Measurements from ENCODE around the gene GPR15. TPM values are rescaled to one million over a fixed set of nuclear protein-coding genes. Genes with fewer than 3 reads are reported as not detected.
A peak's percentile ranks its signal among the peaks of the same experiment; 100 is the strongest.

Gene GPR15
- total RNA-seq, 1 experiment from 2014 or later, result not detected

GRCh38 chr3:98545940-98546339 lies 14.2 kb downstream of the GPR15 start:
- H2BK5ac ChIP-seq (ENCODE audit: insufficient read length, low read length), result no peak overlapping the region
- no peaks in the 10 kb centered on the region for H3K27me3 Mint-ChIP-seq (ENCODE audit: low read depth)
- no peaks in the 10 kb centered on the region for H3K9me3 ChIP-seq (ENCODE audit: control insufficient read depth, low read depth, low read length)
- H4K20me1 ChIP-seq (ENCODE audit: control insufficient read depth, insufficient read depth, insufficient read length), result no peaks in the 10 kb centered on the region
- 0 out of 7 replicates have a peak overlapping the region, but pooled peaks of 1 of the 3 experiments have one; percentile 16 for H3K27ac Mint-ChIP-seq
- no peaks in the 10 kb centered on the region for H3K23me2 ChIP-seq (ENCODE audit: insufficient read length, low read depth, low read length, poor library complexity, severe bottlenecking)
- H3K27ac ChIP-seq (ENCODE audit: insufficient read length, low read depth, low read length), result no peak overlapping the region
- H3K9ac ChIP-seq (ENCODE audit: extremely low read depth, insufficient read length, low read length), result no peak overlapping the region
- H4K5ac ChIP-seq (ENCODE audit: insufficient read length, low read depth, low read length), result no peak overlapping the region
- no peak overlapping the region for H3K4me3 Mint-ChIP-seq
- no peak overlapping the region for H2AFZ ChIP-seq (ENCODE audit: low read length)
- H3K4me2 ChIP-seq (ENCODE audit: insufficient read depth, insufficient read length, low read length), result no peak overlapping the region
- no peaks in the 10 kb centered on the region for H3K36me3 Mint-ChIP-seq (ENCODE audit: insufficient read depth in 1 of 3, low read depth in 3 of 3)
- no peak for DNase-seq
- H3T11ph ChIP-seq (ENCODE audit: low read length), result no peak overlapping the region
- no peak overlapping the region for H2BK20ac ChIP-seq (ENCODE audit: low read depth, low read length, poor library complexity, severe bottlenecking)
- H2AK5ac ChIP-seq (ENCODE audit: insufficient read length, low read length), result no peak overlapping the region
- no peak overlapping the region for H4K8ac ChIP-seq (replicated peaks; ENCODE audit: insufficient read length, low read depth, low read length)
- no peak overlapping the region for H3K23ac ChIP-seq (ENCODE audit: insufficient read length, low read depth, low read length)
- no peaks in the 10 kb centered on the region; the same call in 1 of the 2 replicates for H3K4me1 ChIP-seq (ENCODE audit: insufficient read depth, low read length)
- H2BK15ac ChIP-seq (ENCODE audit: low read depth, low read length), result no peak overlapping the region
- no CpG with 5 or more reads among the region's 5 CpGs for WGBS (ENCODE audit: extremely low coverage, insufficient read length, low lambda C conversion rate)
- no peaks in the 10 kb centered on the region for H3K79me2 ChIP-seq (ENCODE audit: insufficient read depth, low read length)
- H3K14ac ChIP-seq (ENCODE audit: insufficient read depth, low read length), result no peak overlapping the region
- no peak overlapping the region for H3K56ac ChIP-seq (ENCODE audit: insufficient read length, low read depth, low read length)
- TF ChIP-seq CTCF (conservative IDR thresholded peaks at IDR 0.05), result no peak
- H3K27me3 ChIP-seq (ENCODE audit: insufficient read depth, low read length), result no peaks in the 10 kb centered on the region
- peaks cover 5 to 11% of the 10 kb centered on the region in 2 experiments for H3K4me1 Mint-ChIP-seq
- H3K79me1 ChIP-seq (ENCODE audit: insufficient read depth, low read depth, low read length, poor library complexity, severe bottlenecking), result no peaks in the 10 kb centered on the region
- H2BK120ac ChIP-seq (ENCODE audit: low read depth, low read length, poor library complexity, severe bottlenecking), result no peak overlapping the region
- no peak overlapping the region for H3K4ac ChIP-seq (ENCODE audit: low read depth, low read length)
- H4K91ac ChIP-seq (ENCODE audit: insufficient read length, low read depth, low read length), result no peak overlapping the region
- no peaks in the 10 kb centered on the region for H3K9me3 Mint-ChIP-seq
- no peak overlapping the region for H2BK12ac ChIP-seq (ENCODE audit: insufficient read length, low read depth, low read length)
- H3K18ac ChIP-seq (ENCODE audit: insufficient read length, low read depth, low read length), result no peak overlapping the region
